Mucosa of descending colon (tissue), 3 donors: Measurements from ENCODE around the gene FZD4. TPM values are rescaled to one million over a fixed set of nuclear protein-coding genes. Genes with fewer than 3 reads are reported as not detected.

Experiments
- ATAC-seq: fragments of 200-7000 bp; cut with Tn5 transposase; one replicate; pipeline ENCODE4 v1.9.1; 2020; ENCODE audit warnings: mild to moderate bottlenecking, moderate library complexity
- DNase-seq, 3 donors: peaks; one replicate each; pipeline ENCODE4 v3.0.0-alpha.2; 2020
- H3K36me3 ChIP-seq: fragments of 200-600 bp; one replicate; pipeline ENCODE4 v1.8.0; 2021; ENCODE audit warnings: low read depth, mild to moderate bottlenecking
- H3K4me1 ChIP-seq: fragments of 200-600 bp; one replicate; pipeline ENCODE4 v1.8.0; 2021; ENCODE audit warnings: low read depth, mild to moderate bottlenecking
- H3K4me3 ChIP-seq: fragments of 200-600 bp; one replicate; pipeline ENCODE4 v1.8.0; 2021; ENCODE audit warnings: mild to moderate bottlenecking
- H3K9me3 ChIP-seq: fragments of 200-600 bp; one replicate; pipeline ENCODE4 v1.8.0; 2021; ENCODE audit warnings: mild to moderate bottlenecking
- CTCF ChIP-seq: fragments of 200-600 bp; IDR thresholded peaks from one replicate; pipeline ENCODE4 v1.8.0; 2022; ENCODE audit warnings: antibody characterized with exemption, mild to moderate bottlenecking
- intact Hi-C, 2 donors: fragments of 100-400 bp; cut with DNase I in 1 of 2; cut with micrococcal nuclease in 1 of 2; formaldehyde crosslinking; loops; one replicate each; pipeline versions ENCODE4 v1.11.0 to v1.11.1; 2022; cut with DNase I, micrococcal nuclease
- total RNA-seq, 3 donors: library from RNA; stranded (reverse); fragmentation: NEBNext Ultra II Directional in 2 of 3; extraction: Animal tissue kit (Norgen Biotek cat#: 25700) in 2 of 3; gene quantifications; one replicate each; pipeline versions ENCODE4 v1.2.1 to v1.2.4, GENCODE V29; 2021 to 2023
- donor health status: DM: no; HTN: no; CAD: no; lungs with moderate emphysema.
- donor health status: DM: no; HTN: no; CAD: no.
- donor health status: DM: no; HTN: yes; CAD: no.

The FZD4 gene
- total RNA-seq, 3 donors from 2014 or later = 4.7 to 33.7 (median 7.9) TPM

GRCh38 chr11:86926975-86927374 is 28.2 kb downstream of the FZD4 start:
- intact Hi-C loops = no loop called here
- no peak for TF ChIP-seq CTCF

GRCh38 chr11:86923999-86924766 is 31.0 kb downstream of the FZD4 start:
- no peak for TF ChIP-seq CTCF
- Histone ChIP-seq H3K4me3 (no peak overlapping the region), H3K4me1 (peaks cover 8% of the 10 kb centered on the region), H3K36me3 (no peaks in the 10 kb centered on the region), H3K9me3 (no peaks in the 10 kb centered on the region)
- peak; percentile 75 for ATAC-seq
- intact Hi-C loops = no loop called here
- DNase-seq = no peak

More at GRCh38 chr11:86926975-86927374, 28.2 kb downstream of the FZD4 start:
- H3K9me3 ChIP-seq = no peaks in the 10 kb centered on the region
- peaks cover 8% of the 10 kb centered on the region for H3K4me1 ChIP-seq
- no peak for DNase-seq
- H3K36me3 ChIP-seq = no peaks in the 10 kb centered on the region
- H3K4me3 ChIP-seq = no peak overlapping the region
- no peak for ATAC-seq

GRCh38 chr11:86922225-86922624 is 33.0 kb downstream of the FZD4 start:
- ATAC-seq = no peak
- H3K4me3 ChIP-seq = no peak overlapping the region
- no peaks in the 10 kb centered on the region for H3K36me3 ChIP-seq
- no peak for TF ChIP-seq CTCF
- peaks cover 8% of the 10 kb centered on the region for H3K4me1 ChIP-seq
- H3K9me3 ChIP-seq = no peaks in the 10 kb centered on the region
- no peak for DNase-seq
- intact Hi-C loops = no loop called here

GRCh38 chr11:86919557-86920210 is 35.5 kb downstream of the FZD4 start:
- intact Hi-C loops = loop anchor here (5.0 kb wide), 1 partner anchor 47 kb away; no protein-coding TSS in a partner anchor
- no peaks in the 10 kb centered on the region for H3K36me3 ChIP-seq
- no peak overlapping the region for H3K4me3 ChIP-seq
- no peaks in the 10 kb centered on the region for H3K9me3 ChIP-seq
- H3K4me1 ChIP-seq = peaks cover 8% of the 10 kb centered on the region
- ATAC-seq = peak; percentile 44
- peak in 1 of 3 donors; percentile 36 for DNase-seq
- TF ChIP-seq CTCF = peak; percentile 20

- DNase-seq (no peak), ATAC-seq (no peak)
- no peak overlapping the region for H3K4me3 ChIP-seq
- no peak for TF ChIP-seq CTCF
- intact Hi-C loops = loop anchor here (5.0 kb wide), 1 partner anchor 47 kb away; no protein-coding TSS in a partner anchor
- H3K4me1 ChIP-seq = peaks cover 3% of the 10 kb centered on the region
- no peaks in the 10 kb centered on the region for H3K36me3 ChIP-seq
- no peaks in the 10 kb centered on the region for H3K9me3 ChIP-seq
These were observed 36.2 kb downstream of the FZD4 start for GRCh38 chr11:86918973-86919372.
